Activated naive CD4-positive, alpha-beta T cell treated with anti-CD3 and anti-CD28 coated beads for 36 hours (primary cell): ENCODE results near the gene CMTM8. TPM values are rescaled to one million over a fixed set of nuclear protein-coding genes. Genes with fewer than 3 reads are reported as not detected.
"Not testable (repeated sequence)": the region's sequence is repeated elsewhere in the genome, so short reads cannot be mapped to it uniquely, and the experiment has no call there.

Source experiments
- CTCF ChIA-PET: fragments of 350-600 bp; sonication (Branson Sonifier 250); formaldehyde crosslinking; loops from one replicate; lab custom pipeline; 2021; ENCODE audit warnings: antibody characterized with exemption; lab: Charles Lee
- DNase-seq: peaks from one replicate; pipeline ENCODE4 v3.0.0-alpha.2; 2020
- H3K27ac Mint-ChIP-seq: one replicate; pipeline ENCODE4 v1.8.0; 2021; ENCODE audit warnings: mild to moderate bottlenecking, mixed read lengths
- H3K27me3 Mint-ChIP-seq: one replicate; pipeline ENCODE4 v1.8.0; 2021; ENCODE audit warnings: low read depth, mixed read lengths
- H3K36me3 Mint-ChIP-seq: one replicate; pipeline ENCODE4 v1.8.0; 2021; ENCODE audit warnings: low read depth, mixed read lengths
- H3K4me1 Mint-ChIP-seq: one replicate; pipeline ENCODE4 v1.8.0; 2021; ENCODE audit warnings: low read depth, mixed read lengths
- H3K4me3 Mint-ChIP-seq: one replicate; pipeline ENCODE4 v1.8.0; 2021; ENCODE audit warnings: mild to moderate bottlenecking, moderate library complexity, mixed read lengths
- H3K9me3 Mint-ChIP-seq: one replicate; pipeline ENCODE4 v1.8.0; 2021; ENCODE audit warnings: mixed read lengths
- intact Hi-C: fragments of 100-400 bp; cut with micrococcal nuclease; formaldehyde crosslinking; loops from one replicate; pipeline ENCODE4 v1.15.1; 2023
- total RNA-seq, 2 experiments: library from RNA; stranded (reverse); gene quantifications; one replicate each; pipeline ENCODE4 v1.2.3, GENCODE V29; 2021

CMTM8 gene
- total RNA-seq, 2 experiments from 2014 or later, result 16.0 to 19.1 TPM

DNA sequence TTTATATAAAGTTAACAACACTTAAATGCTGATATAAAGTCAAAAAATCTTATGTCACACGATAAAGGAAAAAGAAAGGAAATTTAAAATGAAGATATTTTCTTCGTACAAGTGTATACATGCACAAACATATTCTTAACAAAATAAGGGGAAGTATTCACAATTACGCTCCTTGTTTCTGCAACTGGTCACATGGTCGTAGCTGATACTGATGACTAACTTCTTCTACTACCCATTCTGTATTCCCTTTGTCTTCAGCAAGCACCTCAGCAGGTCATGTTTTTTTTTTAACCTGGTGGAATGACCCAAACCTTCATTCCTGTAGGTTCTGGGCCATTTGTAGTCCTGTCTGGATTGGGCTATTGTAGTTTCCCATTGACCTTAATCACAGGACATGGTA lies 30.0 kb upstream of the CMTM8 start:
- intact Hi-C loops, result no loop called here
- CTCF ChIA-PET, result interaction anchor here (0.6 kb wide), 1 partner anchor 19 kb away, joined by 3 read pairs; no protein-coding TSS in a partner anchor

DNA sequence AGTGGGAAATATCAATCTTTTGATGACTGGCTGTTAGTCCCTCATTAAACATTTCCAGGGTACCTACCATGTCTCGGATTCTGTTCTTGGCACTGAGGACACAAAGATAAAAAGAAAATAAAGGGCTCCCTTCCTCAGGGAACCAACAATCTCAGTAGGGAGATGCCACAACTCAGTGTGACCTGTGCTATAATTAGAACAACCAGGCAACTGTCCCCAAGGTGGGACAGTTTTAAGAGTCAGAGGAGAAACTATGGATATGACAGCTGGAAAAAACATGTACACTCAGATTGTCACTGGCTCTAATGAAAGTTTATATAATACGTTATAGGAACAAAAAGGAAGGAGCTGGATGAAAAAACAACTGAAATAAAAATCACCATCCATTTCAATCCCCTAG lies 23.3 kb upstream of the CMTM8 start:
- intact Hi-C loops, result no loop called here
- no peak overlapping the region for H3K27ac Mint-ChIP-seq
- H3K9me3 Mint-ChIP-seq, result peaks cover 8% of the 10 kb centered on the region

More for the DNA sequence above, 30.0 kb upstream of the CMTM8 start:
- no peak overlapping the region for H3K4me3 Mint-ChIP-seq
- no peaks in the 10 kb centered on the region for H3K4me1 Mint-ChIP-seq
- H3K36me3 Mint-ChIP-seq, result no peaks in the 10 kb centered on the region
- DNase-seq, result no peak
- no peaks in the 10 kb centered on the region for H3K9me3 Mint-ChIP-seq
- H3K27me3 Mint-ChIP-seq, result no peaks in the 10 kb centered on the region
- H3K27ac Mint-ChIP-seq, result no peak overlapping the region

DNA sequence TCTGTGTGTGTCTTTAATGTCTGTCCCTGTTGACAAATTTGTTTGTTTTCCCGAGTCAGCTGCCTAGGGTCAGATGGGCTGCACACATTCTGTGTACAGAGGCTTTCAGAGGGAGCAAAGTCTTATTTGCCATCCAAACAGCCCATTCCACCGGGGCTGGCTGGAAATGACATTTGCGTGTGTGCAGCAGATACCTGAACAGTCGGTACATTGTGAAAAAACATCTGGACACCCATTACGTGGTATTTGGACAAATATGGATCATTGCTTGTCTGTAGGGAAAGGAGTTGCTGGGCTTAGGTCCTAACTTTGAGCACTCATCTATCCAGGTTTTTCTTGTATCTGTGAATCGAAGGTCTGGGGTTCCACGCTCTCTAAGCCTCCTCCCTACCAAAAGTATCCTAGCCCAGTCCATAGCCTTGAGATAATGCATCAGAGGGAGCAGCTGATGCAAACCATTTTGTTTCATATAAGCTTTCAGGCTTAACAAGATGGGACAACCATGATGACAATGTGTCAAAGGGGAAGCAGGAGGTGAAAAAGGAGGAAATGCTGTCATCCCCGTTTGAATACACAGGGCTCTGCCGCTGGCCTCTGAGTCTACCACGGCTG lies 22.2 kb upstream of the CMTM8 start:
- Mint-ChIP-seq H3K4me3 (no peak overlapping the region), H3K4me1 (no peaks in the 10 kb centered on the region), H3K9me3 (peaks cover 9% of the 10 kb centered on the region), H3K27ac (no peak overlapping the region), H3K27me3 (no peaks in the 10 kb centered on the region), H3K36me3 (no peaks in the 10 kb centered on the region)
- CTCF ChIA-PET, result no interaction called here
- no peak for DNase-seq
- intact Hi-C loops, result no loop called here

More for the DNA sequence above, 23.3 kb upstream of the CMTM8 start:
- no peak overlapping the region for H3K4me3 Mint-ChIP-seq
- CTCF ChIA-PET, result no interaction called here
- no peaks in the 10 kb centered on the region for H3K36me3 Mint-ChIP-seq
- DNase-seq, result no peak
- no peaks in the 10 kb centered on the region for H3K27me3 Mint-ChIP-seq
- no peaks in the 10 kb centered on the region for H3K4me1 Mint-ChIP-seq

DNA sequence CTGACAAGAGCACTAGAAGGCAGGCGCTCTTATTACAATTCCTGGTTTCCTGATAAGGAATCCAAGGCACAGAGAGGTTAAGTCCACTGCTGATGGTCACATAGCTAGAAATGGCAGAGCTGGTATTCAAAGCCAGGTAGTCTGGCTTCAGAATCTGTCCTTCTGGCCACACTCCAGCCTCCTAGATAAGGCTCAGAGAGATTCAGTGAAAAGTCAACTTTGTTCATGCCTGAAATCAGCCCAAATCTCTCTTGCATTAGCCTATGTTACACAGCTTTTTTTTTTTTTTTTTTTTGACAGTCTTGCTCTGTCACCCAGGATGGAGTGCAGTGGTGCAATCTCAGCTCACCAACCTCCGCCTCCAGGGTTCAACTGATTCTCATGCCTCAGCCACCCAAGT lies 21.1 kb upstream of the CMTM8 start:
- intact Hi-C loops, result no loop called here
- DNase-seq, result no peak
- CTCF ChIA-PET, result no interaction called here
- peaks cover 9% of the 10 kb centered on the region for H3K9me3 Mint-ChIP-seq
- H3K4me3 Mint-ChIP-seq, result no peak overlapping the region
- H3K36me3 Mint-ChIP-seq, result no peaks in the 10 kb centered on the region
- H3K27ac Mint-ChIP-seq, result no peak overlapping the region
- no peaks in the 10 kb centered on the region for H3K4me1 Mint-ChIP-seq
- H3K27me3 Mint-ChIP-seq, result no peaks in the 10 kb centered on the region

DNA sequence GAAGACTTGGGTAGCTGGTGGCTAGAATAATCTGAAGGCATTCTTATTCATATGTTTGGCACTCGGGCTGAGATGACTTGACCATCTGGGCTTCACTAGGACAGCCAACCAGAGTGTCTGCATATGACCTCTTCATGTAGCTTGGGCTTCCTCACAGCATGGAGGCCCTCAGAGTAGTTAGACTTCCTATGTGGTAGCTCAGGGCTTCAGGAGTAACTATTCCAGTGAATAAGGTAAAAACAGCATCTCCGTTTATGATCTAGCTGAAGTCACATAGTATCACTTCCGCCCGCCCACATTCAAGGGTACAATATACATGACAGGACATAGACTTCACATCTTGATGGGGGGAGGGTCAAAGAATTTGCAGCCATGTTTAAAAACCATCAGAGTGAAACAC lies 18.9 kb upstream of the CMTM8 start:
- intact Hi-C loops, result no loop called here
- no peak overlapping the region for H3K4me3 Mint-ChIP-seq
- DNase-seq, result no peak
- H3K27ac Mint-ChIP-seq, result no peak overlapping the region
- CTCF ChIA-PET, result interaction anchor here (0.5 kb wide), 1 partner anchor 902 kb away, joined by 6 read pairs; no protein-coding TSS in a partner anchor
- H3K4me1 Mint-ChIP-seq, result no peaks in the 10 kb centered on the region
- no peaks in the 10 kb centered on the region for H3K36me3 Mint-ChIP-seq
- H3K27me3 Mint-ChIP-seq, result no peaks in the 10 kb centered on the region
- H3K9me3 Mint-ChIP-seq, result peaks cover 9% of the 10 kb centered on the region

DNA sequence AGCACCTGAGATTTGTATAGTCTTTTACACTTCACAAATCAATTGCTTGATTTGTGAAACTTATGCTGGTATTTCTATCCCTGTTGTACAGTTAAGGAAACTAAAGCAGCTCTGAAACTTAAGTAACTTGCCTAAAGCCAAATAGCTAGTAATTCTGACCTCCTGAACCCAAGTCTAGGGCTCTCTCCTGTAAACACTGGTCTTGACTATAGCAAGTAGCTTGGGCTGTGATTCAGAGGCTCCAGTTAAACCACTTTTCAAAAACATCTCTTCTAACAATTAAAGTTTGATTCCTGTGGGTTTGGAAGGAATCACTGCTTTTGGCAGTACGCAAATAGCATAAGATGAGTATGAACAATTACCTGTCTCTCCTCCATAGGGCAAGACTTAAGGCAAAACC lies 18.5 kb upstream of the CMTM8 start:
- intact Hi-C loops, result no loop called here
- no peak overlapping the region for H3K27ac Mint-ChIP-seq
- no peaks in the 10 kb centered on the region for H3K4me1 Mint-ChIP-seq
- H3K9me3 Mint-ChIP-seq, result peaks cover 9% of the 10 kb centered on the region
- DNase-seq, result no peak
- no peak overlapping the region for H3K4me3 Mint-ChIP-seq
- CTCF ChIA-PET, result interaction anchor here (0.5 kb wide), 1 partner anchor 902 kb away, joined by 6 read pairs; no protein-coding TSS in a partner anchor
- no peaks in the 10 kb centered on the region for H3K27me3 Mint-ChIP-seq
- no peaks in the 10 kb centered on the region for H3K36me3 Mint-ChIP-seq

DNA sequence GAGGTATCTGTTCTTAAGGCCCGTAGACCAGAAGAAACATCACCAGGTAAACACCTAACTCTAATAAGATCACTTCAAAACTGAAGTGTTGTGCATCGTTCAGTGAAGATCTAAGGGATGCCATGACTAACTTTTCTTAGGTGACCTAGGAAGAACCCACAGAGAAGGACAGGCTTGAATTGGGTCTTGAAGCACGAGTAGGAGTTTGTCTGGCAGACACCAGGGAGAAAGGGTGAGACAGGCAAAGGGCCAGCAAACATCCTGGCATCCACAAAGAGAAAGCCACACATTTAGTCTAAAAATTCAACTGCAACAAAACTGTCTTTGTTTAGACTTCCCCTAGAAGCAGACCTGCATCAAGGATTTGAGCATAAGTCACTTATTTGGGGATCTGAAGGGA lies 15.5 kb upstream of the CMTM8 start:
- H3K27me3 Mint-ChIP-seq, result no peaks in the 10 kb centered on the region
- CTCF ChIA-PET, result interaction anchor here (1.0 kb wide), 1 partner anchor 44 kb away, joined by 3 read pairs; no protein-coding TSS in a partner anchor
- H3K9me3 Mint-ChIP-seq, result peaks cover 11% of the 10 kb centered on the region
- H3K4me3 Mint-ChIP-seq, result no peak overlapping the region
- no peak overlapping the region for H3K27ac Mint-ChIP-seq
- intact Hi-C loops, result no loop called here
- H3K36me3 Mint-ChIP-seq, result no peaks in the 10 kb centered on the region
- no peak for DNase-seq
- peaks cover 6% of the 10 kb centered on the region for H3K4me1 Mint-ChIP-seq

DNA sequence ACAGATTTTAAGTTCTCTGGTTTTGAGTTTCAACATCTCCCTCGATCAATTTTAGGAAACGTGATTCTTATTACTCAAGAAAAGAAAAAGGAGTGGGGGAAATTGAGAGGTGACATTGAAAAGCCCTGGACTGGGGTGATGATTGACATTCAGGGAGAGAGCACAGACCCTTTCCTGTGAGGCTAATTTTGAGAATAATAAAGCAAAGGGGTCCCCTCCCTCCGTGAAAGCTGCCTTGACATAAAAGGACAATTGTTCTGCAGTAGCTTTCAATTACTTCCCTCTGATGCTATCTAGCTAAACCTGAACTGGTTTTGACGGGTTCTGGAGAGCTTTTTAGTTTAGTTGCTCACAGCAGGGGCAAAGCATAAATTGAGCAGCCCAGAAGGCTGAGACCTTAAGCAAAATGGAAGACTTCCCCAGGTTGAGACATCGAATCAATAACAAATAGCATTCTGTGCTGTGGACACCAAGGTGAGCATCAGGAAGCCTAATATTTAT lies 14.4 kb upstream of the CMTM8 start:
- CTCF ChIA-PET, result interaction anchor here (1.0 kb wide), 1 partner anchor 46 kb away, joined by 3 read pairs; no protein-coding TSS in a partner anchor
- no peak for DNase-seq
- Mint-ChIP-seq H3K36me3 (no peaks in the 10 kb centered on the region), H3K4me3 (no peak overlapping the region), H3K27ac (no peak overlapping the region), H3K9me3 (peaks cover 11% of the 10 kb centered on the region), H3K27me3 (no peaks in the 10 kb centered on the region), H3K4me1 (peaks cover 6% of the 10 kb centered on the region)
- intact Hi-C loops, result no loop called here

DNA sequence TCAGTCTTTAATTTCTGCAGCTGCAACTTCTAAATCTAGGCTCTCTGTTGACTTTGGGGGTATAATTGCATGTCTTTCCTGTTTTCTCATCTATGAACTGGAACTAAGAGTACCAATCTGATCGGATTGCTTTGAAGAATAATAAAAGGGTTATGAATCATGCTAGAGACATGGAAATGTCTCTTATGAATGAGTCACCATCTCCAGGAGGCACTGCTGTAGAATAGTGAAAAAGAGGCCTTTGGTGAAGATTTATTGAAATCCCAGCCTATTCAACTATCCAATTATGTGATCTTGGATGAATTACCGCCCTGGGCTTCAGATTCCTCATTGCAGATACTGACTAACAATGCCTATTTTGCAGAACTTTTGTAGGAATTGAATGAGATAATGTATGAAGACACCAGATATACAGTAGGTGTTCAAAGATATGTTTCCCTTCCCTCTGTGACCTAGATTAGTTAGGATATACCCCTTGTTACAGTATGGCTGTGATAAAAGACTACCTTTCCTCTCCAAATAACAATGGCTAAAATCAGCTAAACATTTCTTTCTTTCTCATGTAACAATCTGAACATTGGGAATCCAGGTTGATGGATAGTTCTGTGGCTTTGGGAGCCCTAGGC lies 11.5 kb upstream of the CMTM8 start:
- Mint-ChIP-seq H3K27ac (no peak overlapping the region), H3K9me3 (peaks cover 2% of the 10 kb centered on the region), H3K36me3 (no peaks in the 10 kb centered on the region), H3K4me3 (no peak overlapping the region), H3K4me1 (peaks cover 6% of the 10 kb centered on the region), H3K27me3 (no peaks in the 10 kb centered on the region)
- CTCF ChIA-PET, result interaction anchor here (0.8 to 1.1 kb wide), 3 partner anchors 12 to 169 kb away, joined by 3 to 5 read pairs (median 3); no protein-coding TSS in a partner anchor
- DNase-seq, result no peak
- intact Hi-C loops, result no loop called here

DNA sequence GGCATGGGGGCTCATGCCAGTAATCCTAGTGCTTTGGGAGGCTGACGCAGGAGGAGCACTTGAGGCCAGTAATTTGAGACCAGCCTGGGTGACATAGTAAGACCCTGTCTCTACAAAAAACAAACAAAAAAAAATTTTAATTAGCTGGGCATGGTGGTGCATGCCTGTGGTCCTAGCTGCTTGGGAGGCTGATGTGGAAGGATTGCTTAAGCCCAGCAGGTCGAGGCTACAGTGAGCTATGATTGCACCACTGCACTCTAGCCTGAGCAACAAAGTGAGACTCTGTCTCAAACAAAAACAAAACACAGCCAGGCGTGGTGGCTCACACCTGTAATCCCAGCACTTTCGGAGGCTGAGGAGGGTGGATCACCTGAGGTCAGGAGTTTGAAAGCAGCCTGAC lies 9.7 kb upstream of the CMTM8 start:
- H3K36me3 Mint-ChIP-seq, H3K4me1 Mint-ChIP-seq, H3K27me3 Mint-ChIP-seq, H3K27ac Mint-ChIP-seq, DNase-seq, H3K9me3 Mint-ChIP-seq, intact Hi-C loops, H3K4me3 Mint-ChIP-seq: not testable (repeated sequence)
- CTCF ChIA-PET, result interaction anchor here (0.6 to 0.8 kb wide), 2 partner anchors 18 to 73 kb away, joined by 3 to 5 read pairs; no protein-coding TSS in a partner anchor

DNA sequence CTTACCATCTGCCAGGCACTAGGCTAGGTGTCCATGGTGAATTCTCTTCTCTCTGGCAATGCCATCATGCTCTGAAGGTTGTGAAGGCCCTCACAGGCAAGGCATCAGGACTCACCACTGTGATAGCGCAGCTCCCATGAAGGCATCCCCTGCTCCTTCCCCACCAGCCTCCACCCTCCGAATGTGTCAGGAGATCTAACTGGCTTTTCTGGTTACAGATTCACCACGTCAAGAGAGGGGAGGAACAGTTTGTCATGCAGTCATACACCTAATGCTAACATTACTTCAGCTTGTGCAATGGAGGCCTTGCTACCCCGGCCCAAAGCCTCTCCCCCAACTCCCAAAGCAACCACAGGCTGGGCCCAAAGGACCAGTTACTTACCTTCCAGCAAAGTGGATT lies 8.9 kb upstream of the CMTM8 start:
- intact Hi-C loops, result no loop called here
- Mint-ChIP-seq H3K9me3 (peaks cover 2% of the 10 kb centered on the region), H3K4me3 (no peak overlapping the region), H3K36me3 (no peaks in the 10 kb centered on the region), H3K4me1 (peaks cover 6% of the 10 kb centered on the region), H3K27ac (no peak overlapping the region), H3K27me3 (no peaks in the 10 kb centered on the region)
- DNase-seq, result no peak
- CTCF ChIA-PET, result interaction anchor here (0.8 kb wide), 1 partner anchor 72 kb away, joined by 5 read pairs; no protein-coding TSS in a partner anchor

DNA sequence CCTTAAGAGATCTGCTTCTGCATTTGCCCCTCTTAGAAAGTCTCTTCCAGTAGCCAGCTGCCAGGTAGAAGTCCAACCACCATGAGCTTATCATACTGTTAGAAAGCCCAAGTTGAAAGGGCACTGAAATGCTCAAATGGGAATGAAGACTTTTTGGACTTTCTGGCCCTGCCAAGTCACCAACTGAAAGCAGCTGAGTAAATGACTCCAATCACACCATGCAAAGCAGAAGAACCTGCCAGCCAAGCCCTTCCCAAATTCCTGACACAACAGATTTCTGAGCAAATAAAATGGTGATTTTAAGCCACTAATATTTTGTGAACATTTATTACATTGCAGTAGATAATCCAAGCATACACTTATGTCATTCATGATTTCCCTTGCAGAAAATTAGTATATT lies 2.1 kb upstream of the CMTM8 start:
- CTCF ChIA-PET, result interaction anchor here (1.4 kb wide), 1 partner anchor 59 kb away, joined by 4 read pairs; no protein-coding TSS in a partner anchor
- Mint-ChIP-seq H3K27me3 (peaks cover 2% of the 10 kb centered on the region), H3K9me3 (peaks cover 13% of the 10 kb centered on the region), H3K4me1 (peaks cover 23% of the 10 kb centered on the region), H3K4me3 (no peak overlapping the region), H3K27ac (no peak overlapping the region), H3K36me3 (no peaks in the 10 kb centered on the region)
- intact Hi-C loops, result loop anchor here (1.0 to 5.0 kb wide), 3 partner anchors 122 to 336 kb away; partner anchors contain the start of gene DYNC1LI1
- DNase-seq, result no peak
